GM23338 (cell line): Measurements from ENCODE around the gene NTMT1.

ENCODE experiments used
- EZH2phosphoT487 ChIP-seq: fragments of 200-600 bp; sonication (generic); IDR thresholded peaks from one replicate; pipeline ENCODE4 v1.8.1; 2018; ENCODE audit warnings: antibody characterized with exemption; ENCODE audit not compliant: unreplicated experiment
- POLR2AphosphoS5 ChIP-seq: IDR thresholded peaks from 2 replicates; pipeline ENCODE4 v1.6.1; 2016; ENCODE audit warnings: antibody characterized with exemption, low read depth
- REST ChIP-seq: IDR thresholded peaks from one replicate; pipeline ENCODE4 v1.6.1; 2018; ENCODE audit warnings: antibody characterized with exemption; ENCODE audit not compliant: unreplicated experiment
- TF ChIP-seq, protein P1 (sequence below), 2 experiments: fragments of 200-600 bp in 1 of 2; sonication (generic) in 1 of 2; conservative IDR thresholded peaks; 2 replicates each; pipeline versions ENCODE4 v1.5.1 to v1.6.1; 2016 to 2017; ENCODE audit warnings: antibody characterized with exemption in 2 of 2, low read depth in 2 of 2, mild to moderate bottlenecking in 2 of 2, moderate library complexity in 1 of 2

- TF ChIP-seq, protein P1, sequence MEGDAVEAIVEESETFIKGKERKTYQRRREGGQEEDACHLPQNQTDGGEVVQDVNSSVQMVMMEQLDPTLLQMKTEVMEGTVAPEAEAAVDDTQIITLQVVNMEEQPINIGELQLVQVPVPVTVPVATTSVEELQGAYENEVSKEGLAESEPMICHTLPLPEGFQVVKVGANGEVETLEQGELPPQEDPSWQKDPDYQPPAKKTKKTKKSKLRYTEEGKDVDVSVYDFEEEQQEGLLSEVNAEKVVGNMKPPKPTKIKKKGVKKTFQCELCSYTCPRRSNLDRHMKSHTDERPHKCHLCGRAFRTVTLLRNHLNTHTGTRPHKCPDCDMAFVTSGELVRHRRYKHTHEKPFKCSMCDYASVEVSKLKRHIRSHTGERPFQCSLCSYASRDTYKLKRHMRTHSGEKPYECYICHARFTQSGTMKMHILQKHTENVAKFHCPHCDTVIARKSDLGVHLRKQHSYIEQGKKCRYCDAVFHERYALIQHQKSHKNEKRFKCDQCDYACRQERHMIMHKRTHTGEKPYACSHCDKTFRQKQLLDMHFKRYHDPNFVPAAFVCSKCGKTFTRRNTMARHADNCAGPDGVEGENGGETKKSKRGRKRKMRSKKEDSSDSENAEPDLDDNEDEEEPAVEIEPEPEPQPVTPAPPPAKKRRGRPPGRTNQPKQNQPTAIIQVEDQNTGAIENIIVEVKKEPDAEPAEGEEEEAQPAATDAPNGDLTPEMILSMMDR (conservative IDR thresholded peaks at IDR 0.05; ENCODE audit: low read depth in 2 of 2) = no peak
- TF ChIP-seq EZH2phosphoT487 = no peak
- no peak for TF ChIP-seq REST
- TF ChIP-seq POLR2AphosphoS5 = no peak
Measured at GRCh38 chr9:129632460-129632859, 6.5 kb downstream of the NTMT1 start.
